ENCODE measurements around the gene CMIP.

The CMIP gene

DNA sequence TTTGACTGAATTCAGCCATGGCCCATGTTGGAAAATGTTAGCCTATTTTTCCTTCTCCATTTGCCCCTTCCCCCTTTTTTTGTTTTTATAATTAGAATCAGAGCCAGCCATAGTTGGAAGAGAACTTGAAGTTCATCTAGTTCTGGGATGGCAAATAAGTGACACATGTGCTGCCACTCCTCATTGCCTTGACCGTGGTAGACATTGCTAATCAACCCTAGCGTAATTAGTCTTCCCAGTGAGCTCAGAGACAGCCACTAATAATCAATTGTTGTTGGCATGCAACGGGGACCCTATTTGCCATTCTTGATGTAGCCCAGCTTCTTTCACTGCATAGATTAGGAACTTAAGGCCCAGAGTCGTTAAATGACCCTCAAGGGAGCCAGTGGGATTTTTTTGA lies 16.6 kb downstream of the CMIP start:
- DNase-seq (ENCODE audit: low read depth, low spot score) = no peak
- Histone ChIP-seq H3K9ac (ENCODE audit: insufficient read length, low read depth) (no peak overlapping the region), H3K36me3 (ENCODE audit: insufficient read depth, insufficient read length, low read length) (peaks cover 72% of the 10 kb centered on the region), H3K27me3 (ENCODE audit: insufficient read depth, insufficient read length) (no peaks in the 10 kb centered on the region), H3K9me3 (ENCODE audit: insufficient read depth, low read length) (no peaks in the 10 kb centered on the region), H3K4me3 (ENCODE audit: insufficient read length, low read depth) (no peak overlapping the region), H3K4me1 (ENCODE audit: insufficient read depth, insufficient read length) (peaks cover 37% of the 10 kb centered on the region)
- TF ChIP-seq ZNF274 (IDR thresholded peaks at IDR 0.05; ENCODE audit: low read depth, low read length) (no peak), YY1 (IDR thresholded peaks at IDR 0.05; ENCODE audit: insufficient read depth, insufficient read length) (no peak), SUZ12 (IDR thresholded peaks at IDR 0.05; ENCODE audit: extremely low read depth, insufficient read depth, insufficient read length) (no peak)

DNA sequence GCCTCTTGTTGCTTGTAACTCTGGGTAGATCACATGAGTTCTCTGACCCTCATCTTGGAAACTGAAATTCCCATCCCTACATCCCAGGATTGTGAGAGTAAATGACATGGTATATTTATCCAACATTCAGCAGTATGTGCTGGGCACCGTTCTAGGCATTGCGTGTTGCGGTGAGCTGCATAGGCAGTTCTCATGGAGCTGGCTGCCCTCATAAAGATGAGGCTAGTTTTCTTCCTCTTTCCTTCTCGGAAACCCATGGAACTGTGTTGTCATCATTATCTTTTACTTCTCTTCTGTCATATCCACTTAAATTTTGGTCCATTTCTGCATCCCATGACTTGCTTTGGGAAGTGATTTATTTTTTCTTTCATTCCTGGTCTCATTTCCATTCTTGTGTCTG lies 17.2 kb downstream of the CMIP start:
- no peaks in the 10 kb centered on the region for H3K9me3 ChIP-seq (ENCODE audit: insufficient read depth, low read length)

GRCh38 chr16:81462683-81463082 lies 18.1 kb downstream of the CMIP start:
- Histone ChIP-seq H3K4me1 (ENCODE audit: insufficient read depth, insufficient read length) (peaks cover 24% of the 10 kb centered on the region), H3K36me3 (ENCODE audit: insufficient read depth, insufficient read length, low read length) (peaks cover 58% of the 10 kb centered on the region), H3K27me3 (ENCODE audit: insufficient read depth, insufficient read length) (no peaks in the 10 kb centered on the region), H3K9ac (ENCODE audit: insufficient read length, low read depth) (no peak overlapping the region), H3K9me3 (ENCODE audit: insufficient read depth, low read length) (no peaks in the 10 kb centered on the region), H3K4me3 (ENCODE audit: insufficient read length, low read depth) (no peak overlapping the region)
- DNase-seq (ENCODE audit: low read depth, low spot score) = no peak
- TF ChIP-seq ZNF274 (IDR thresholded peaks at IDR 0.05; ENCODE audit: low read depth, low read length) = no peak
- no peak for TF ChIP-seq YY1 (IDR thresholded peaks at IDR 0.05; ENCODE audit: insufficient read depth, insufficient read length)
- TF ChIP-seq SUZ12 (IDR thresholded peaks at IDR 0.05; ENCODE audit: extremely low read depth, insufficient read depth, insufficient read length) = no peak

More for the DNA sequence above, 17.2 kb downstream of the CMIP start:
- Histone ChIP-seq H3K27me3 (ENCODE audit: insufficient read depth, insufficient read length) (no peaks in the 10 kb centered on the region), H3K9ac (ENCODE audit: insufficient read length, low read depth) (no peak overlapping the region), H3K4me1 (ENCODE audit: insufficient read depth, insufficient read length) (peaks cover 33% of the 10 kb centered on the region), H3K36me3 (ENCODE audit: insufficient read depth, insufficient read length, low read length) (peaks cover 67% of the 10 kb centered on the region), H3K4me3 (ENCODE audit: insufficient read length, low read depth) (no peak overlapping the region)
- TF ChIP-seq SUZ12 (IDR thresholded peaks at IDR 0.05; ENCODE audit: extremely low read depth, insufficient read depth, insufficient read length) (no peak), ZNF274 (IDR thresholded peaks at IDR 0.05; ENCODE audit: low read depth, low read length) (no peak), YY1 (IDR thresholded peaks at IDR 0.05; ENCODE audit: insufficient read depth, insufficient read length) (no peak)
- no peak for DNase-seq (ENCODE audit: low read depth, low spot score)

DNA sequence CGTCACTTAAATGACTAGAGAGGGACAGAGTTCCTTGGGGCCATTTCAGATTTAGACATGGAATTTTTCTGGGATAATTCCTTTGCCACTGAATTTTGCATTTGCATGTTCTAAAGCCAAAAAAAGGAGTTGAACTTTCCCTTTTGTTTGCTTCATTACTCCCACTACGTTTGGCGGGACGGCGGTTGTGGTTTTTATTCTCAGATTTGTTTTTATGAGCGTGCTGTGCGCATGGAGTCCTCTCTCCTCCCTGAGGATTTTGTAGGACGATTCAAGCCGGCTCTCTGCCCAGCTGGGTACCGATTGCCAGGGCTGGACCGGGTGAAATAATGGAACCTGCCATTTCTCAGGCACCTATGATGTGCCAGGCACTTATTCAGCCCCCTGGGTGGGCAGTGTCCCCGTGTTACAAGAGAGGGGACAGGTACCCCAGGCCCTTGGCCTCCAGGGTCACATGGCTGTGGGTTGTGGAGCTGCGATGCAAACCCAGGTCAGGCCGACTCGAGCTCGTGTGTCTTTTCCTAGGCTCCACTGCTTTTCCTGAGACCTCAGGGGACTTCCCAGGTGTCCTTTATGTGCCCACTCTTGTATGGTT lies 18.8 kb downstream of the CMIP start:
- Histone ChIP-seq H3K9me3 (ENCODE audit: insufficient read depth, low read length) (no peaks in the 10 kb centered on the region), H3K9ac (ENCODE audit: insufficient read length, low read depth) (no peak overlapping the region), H3K4me1 (ENCODE audit: insufficient read depth, insufficient read length) (peaks cover 19% of the 10 kb centered on the region), H3K36me3 (ENCODE audit: insufficient read depth, insufficient read length, low read length) (peaks cover 55% of the 10 kb centered on the region), H3K4me3 (ENCODE audit: insufficient read length, low read depth) (no peak overlapping the region), H3K27me3 (ENCODE audit: insufficient read depth, insufficient read length) (no peaks in the 10 kb centered on the region)
- DNase-seq (ENCODE audit: low read depth, low spot score) = no peak
- TF ChIP-seq SUZ12 (IDR thresholded peaks at IDR 0.05; ENCODE audit: extremely low read depth, insufficient read depth, insufficient read length) = no peak
- TF ChIP-seq YY1 (IDR thresholded peaks at IDR 0.05; ENCODE audit: insufficient read depth, insufficient read length) = no peak
- no peak for TF ChIP-seq ZNF274 (IDR thresholded peaks at IDR 0.05; ENCODE audit: low read depth, low read length)

DNA sequence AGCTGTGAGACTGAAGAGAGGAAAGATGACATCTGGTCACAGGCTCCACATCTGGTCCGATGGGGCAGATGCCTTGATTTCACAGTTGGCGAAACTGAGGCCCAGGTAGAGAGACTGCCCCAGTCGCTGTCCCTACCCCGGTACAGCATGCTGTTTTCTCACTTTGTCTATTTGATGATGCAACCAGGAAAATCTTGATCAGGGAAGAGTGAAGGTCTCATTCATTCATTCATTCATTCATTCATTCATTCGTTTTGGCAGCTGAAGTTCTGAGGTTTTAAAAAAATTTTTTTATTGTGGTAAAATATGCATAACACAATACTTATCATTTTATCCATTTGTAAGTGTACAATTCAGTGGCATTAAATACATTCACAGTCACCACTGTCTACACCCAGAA lies 19.7 kb downstream of the CMIP start:
- H3K4me1 ChIP-seq (ENCODE audit: insufficient read depth, insufficient read length) = peaks cover 11% of the 10 kb centered on the region
- no peak for DNase-seq (ENCODE audit: low read depth, low spot score)
- TF ChIP-seq SUZ12 (IDR thresholded peaks at IDR 0.05; ENCODE audit: extremely low read depth, insufficient read depth, insufficient read length) (no peak), ZNF274 (IDR thresholded peaks at IDR 0.05; ENCODE audit: low read depth, low read length) (no peak), YY1 (IDR thresholded peaks at IDR 0.05; ENCODE audit: insufficient read depth, insufficient read length) (no peak)
- no peak overlapping the region for H3K4me3 ChIP-seq (ENCODE audit: insufficient read length, low read depth)
- no peak overlapping the region for H3K9ac ChIP-seq (ENCODE audit: insufficient read length, low read depth)
- peaks cover 55% of the 10 kb centered on the region for H3K36me3 ChIP-seq (ENCODE audit: insufficient read depth, insufficient read length, low read length)
- no peaks in the 10 kb centered on the region for H3K9me3 ChIP-seq (ENCODE audit: insufficient read depth, low read length)
- H3K27me3 ChIP-seq (ENCODE audit: insufficient read depth, insufficient read length) = no peaks in the 10 kb centered on the region

GRCh38 chr16:81465375-81465943 lies 20.9 kb downstream of the CMIP start:
- Histone ChIP-seq H3K9ac (ENCODE audit: insufficient read length, low read depth) (no peak overlapping the region), H3K36me3 (ENCODE audit: insufficient read depth, insufficient read length, low read length) (peaks cover 43% of the 10 kb centered on the region), H3K4me3 (ENCODE audit: insufficient read length, low read depth) (no peak overlapping the region), H3K4me1 (ENCODE audit: insufficient read depth, insufficient read length) (peaks cover 6% of the 10 kb centered on the region), H3K9me3 (ENCODE audit: insufficient read depth, low read length) (no peaks in the 10 kb centered on the region), H3K27me3 (ENCODE audit: insufficient read depth, insufficient read length) (no peaks in the 10 kb centered on the region)
- no peak for DNase-seq (ENCODE audit: low read depth, low spot score)
- TF ChIP-seq ZNF274 (IDR thresholded peaks at IDR 0.05; ENCODE audit: low read depth, low read length) (no peak), SUZ12 (IDR thresholded peaks at IDR 0.05; ENCODE audit: extremely low read depth, insufficient read depth, insufficient read length) (no peak), YY1 (IDR thresholded peaks at IDR 0.05; ENCODE audit: insufficient read depth, insufficient read length) (no peak)

GRCh38 chr16:81466356-81466980 lies 21.9 kb downstream of the CMIP start:
- TF ChIP-seq SUZ12 (IDR thresholded peaks at IDR 0.05; ENCODE audit: extremely low read depth, insufficient read depth, insufficient read length) (no peak), ZNF274 (IDR thresholded peaks at IDR 0.05; ENCODE audit: low read depth, low read length) (no peak), YY1 (IDR thresholded peaks at IDR 0.05; ENCODE audit: insufficient read depth, insufficient read length) (no peak)
- H3K27me3 ChIP-seq (ENCODE audit: insufficient read depth, insufficient read length) = no peaks in the 10 kb centered on the region

More at GRCh38 chr16:81466356-81466980, 21.9 kb downstream of the CMIP start:
- DNase-seq (ENCODE audit: low read depth, low spot score) = no peak
- no peak overlapping the region for H3K9ac ChIP-seq (ENCODE audit: insufficient read length, low read depth)
- H3K4me3 ChIP-seq (ENCODE audit: insufficient read length, low read depth) = no peak overlapping the region
- peaks cover 42% of the 10 kb centered on the region for H3K36me3 ChIP-seq (ENCODE audit: insufficient read depth, insufficient read length, low read length)
- H3K4me1 ChIP-seq (ENCODE audit: insufficient read depth, insufficient read length) = peaks cover 3% of the 10 kb centered on the region
- no peaks in the 10 kb centered on the region for H3K9me3 ChIP-seq (ENCODE audit: insufficient read depth, low read length)

Data from NT2/D1 (cell line).